Astrocyte of the spinal cord (primary cell): ENCODE data around the gene AP1M1.

Source experiments
- DNase-seq: peaks from one replicate; pipeline ENCODE4 v3.0.0; 2011; ENCODE audit warnings: low read depth, low spot score
- H3K4me3 ChIP-seq: 2 replicates; pipeline ENCODE4 v1.5.1; 2011; ENCODE audit warnings: low read depth, mild to moderate bottlenecking, low read length, moderate library complexity
- in situ Hi-C: cut with HindIII; loops from 2 replicates; pipeline ENCODE4 v1.10.0; 2017; ENCODE audit warnings: low sequenced_read_pairs
- TF ChIP-seq, protein P1 (sequence below): IDR thresholded peaks from 2 replicates; pipeline ENCODE4 v1.5.1; 2012; ENCODE audit warnings: low read depth, mild to moderate bottlenecking, low read length, inconsistent platforms

AP1M1 gene

DNA sequence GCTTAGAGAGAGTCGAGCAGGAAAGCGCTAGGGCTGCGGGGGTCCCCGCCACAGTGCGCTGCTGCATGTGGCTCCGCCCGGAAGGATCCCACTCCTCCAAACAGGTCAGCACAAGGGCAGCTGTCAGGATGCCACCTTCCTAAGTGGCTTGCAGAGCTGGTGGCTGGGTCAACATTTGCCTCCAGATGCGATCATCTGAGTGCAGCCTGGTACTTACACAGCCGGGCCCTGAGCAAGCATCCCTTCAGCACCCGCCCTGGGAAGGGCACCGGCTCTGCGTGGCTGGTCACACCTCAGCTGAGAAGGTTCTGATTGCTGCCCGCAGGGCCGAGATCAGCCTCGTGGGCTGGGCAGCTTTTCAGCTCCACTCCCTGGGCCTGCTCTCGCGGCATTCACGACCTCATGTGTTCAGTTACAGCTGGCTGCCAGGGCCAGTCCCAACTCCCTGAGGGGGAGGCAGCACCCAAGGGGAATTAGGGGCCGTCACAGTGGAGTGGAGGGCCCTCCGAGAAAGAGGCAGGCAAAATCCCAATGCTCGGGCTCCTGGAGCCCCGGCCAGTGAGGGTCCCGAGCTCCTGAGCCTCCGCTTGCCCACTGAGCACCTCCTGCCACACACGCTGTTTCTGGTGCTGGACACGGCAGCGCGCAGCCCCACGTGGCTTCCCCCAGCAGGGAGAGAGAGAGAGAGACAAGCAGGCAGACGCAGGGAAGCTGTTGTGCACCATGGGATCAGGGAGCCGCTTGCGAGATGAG, 26.8 kb downstream of the AP1M1 start:
- TF ChIP-seq, protein P1, sequence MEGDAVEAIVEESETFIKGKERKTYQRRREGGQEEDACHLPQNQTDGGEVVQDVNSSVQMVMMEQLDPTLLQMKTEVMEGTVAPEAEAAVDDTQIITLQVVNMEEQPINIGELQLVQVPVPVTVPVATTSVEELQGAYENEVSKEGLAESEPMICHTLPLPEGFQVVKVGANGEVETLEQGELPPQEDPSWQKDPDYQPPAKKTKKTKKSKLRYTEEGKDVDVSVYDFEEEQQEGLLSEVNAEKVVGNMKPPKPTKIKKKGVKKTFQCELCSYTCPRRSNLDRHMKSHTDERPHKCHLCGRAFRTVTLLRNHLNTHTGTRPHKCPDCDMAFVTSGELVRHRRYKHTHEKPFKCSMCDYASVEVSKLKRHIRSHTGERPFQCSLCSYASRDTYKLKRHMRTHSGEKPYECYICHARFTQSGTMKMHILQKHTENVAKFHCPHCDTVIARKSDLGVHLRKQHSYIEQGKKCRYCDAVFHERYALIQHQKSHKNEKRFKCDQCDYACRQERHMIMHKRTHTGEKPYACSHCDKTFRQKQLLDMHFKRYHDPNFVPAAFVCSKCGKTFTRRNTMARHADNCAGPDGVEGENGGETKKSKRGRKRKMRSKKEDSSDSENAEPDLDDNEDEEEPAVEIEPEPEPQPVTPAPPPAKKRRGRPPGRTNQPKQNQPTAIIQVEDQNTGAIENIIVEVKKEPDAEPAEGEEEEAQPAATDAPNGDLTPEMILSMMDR = no peak
- no peak overlapping the region for H3K4me3 ChIP-seq
- in situ Hi-C loops = no loop called here
- no peak for DNase-seq

DNA sequence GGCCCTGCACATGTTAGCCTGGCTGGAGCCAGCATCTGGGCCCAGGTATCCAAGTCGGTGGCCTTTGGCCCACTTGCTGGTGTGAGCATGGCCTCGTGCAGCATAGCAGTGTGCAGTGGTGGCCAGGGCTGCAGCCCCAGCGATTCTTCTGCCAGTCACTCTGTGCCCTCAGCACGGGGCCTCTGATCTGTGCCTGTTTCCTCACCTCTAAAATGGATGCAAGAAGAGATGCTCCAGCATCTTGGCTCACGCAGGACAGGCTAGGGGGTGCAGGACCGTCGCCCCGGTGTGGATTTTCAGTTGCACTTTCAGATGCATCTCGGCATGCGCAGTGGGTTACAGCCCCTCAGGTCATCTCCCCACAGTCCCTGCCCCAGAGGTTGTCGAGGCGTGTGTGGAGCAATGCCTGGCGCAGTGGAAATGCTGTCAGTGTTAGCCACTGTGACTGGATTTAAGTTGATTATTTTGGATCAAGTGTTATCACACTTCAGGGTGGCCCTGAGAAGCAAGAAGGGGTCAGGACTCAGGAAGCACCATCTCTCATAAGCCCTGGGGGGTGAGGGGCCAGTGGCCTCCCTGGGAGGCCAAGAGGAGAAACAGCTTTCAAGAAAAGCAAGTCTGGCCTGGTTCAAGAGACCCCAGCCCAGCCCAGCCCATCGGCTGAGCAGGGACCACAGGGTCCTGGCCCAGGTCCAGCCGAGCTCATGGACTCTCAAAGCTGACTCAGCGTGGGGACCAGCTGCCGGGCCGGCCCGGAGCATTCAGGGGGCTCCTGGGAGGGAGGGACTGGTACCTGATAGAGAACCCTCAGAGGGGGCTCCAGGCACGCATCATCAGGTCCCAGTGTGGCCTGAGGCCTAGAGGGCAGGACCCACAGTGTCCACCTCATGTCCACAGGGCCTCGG, 27.8 kb downstream of the AP1M1 start:
- in situ Hi-C loops = no loop called here
- no peak for DNase-seq

DNA sequence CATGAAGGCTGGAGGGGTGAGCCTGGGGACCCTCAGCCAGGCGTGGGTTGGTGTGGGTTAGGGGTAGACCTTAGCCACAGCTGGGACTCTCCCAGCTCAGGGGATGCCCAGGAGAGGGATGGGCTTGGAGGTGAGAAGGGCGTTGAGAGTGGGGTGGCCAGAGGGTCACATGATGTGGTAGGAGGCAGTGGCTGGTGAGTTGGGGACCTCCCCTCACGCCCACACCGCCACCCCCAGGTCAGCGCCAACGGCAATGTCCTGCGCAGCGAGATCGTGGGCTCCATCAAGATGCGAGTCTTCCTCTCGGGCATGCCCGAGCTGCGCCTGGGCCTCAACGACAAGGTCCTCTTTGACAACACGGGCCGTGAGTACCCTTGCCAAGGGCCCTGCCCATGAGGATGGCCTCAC, 28.5 kb downstream of the AP1M1 start:
- no peak for DNase-seq
- no peak overlapping the region for H3K4me3 ChIP-seq
- in situ Hi-C loops = no loop called here
- TF ChIP-seq, protein P1 = no peak

More for the DNA sequence above, 27.8 kb downstream of the AP1M1 start:
- H3K4me3 ChIP-seq = no peak overlapping the region
- TF ChIP-seq, protein P1 = no peak

DNA sequence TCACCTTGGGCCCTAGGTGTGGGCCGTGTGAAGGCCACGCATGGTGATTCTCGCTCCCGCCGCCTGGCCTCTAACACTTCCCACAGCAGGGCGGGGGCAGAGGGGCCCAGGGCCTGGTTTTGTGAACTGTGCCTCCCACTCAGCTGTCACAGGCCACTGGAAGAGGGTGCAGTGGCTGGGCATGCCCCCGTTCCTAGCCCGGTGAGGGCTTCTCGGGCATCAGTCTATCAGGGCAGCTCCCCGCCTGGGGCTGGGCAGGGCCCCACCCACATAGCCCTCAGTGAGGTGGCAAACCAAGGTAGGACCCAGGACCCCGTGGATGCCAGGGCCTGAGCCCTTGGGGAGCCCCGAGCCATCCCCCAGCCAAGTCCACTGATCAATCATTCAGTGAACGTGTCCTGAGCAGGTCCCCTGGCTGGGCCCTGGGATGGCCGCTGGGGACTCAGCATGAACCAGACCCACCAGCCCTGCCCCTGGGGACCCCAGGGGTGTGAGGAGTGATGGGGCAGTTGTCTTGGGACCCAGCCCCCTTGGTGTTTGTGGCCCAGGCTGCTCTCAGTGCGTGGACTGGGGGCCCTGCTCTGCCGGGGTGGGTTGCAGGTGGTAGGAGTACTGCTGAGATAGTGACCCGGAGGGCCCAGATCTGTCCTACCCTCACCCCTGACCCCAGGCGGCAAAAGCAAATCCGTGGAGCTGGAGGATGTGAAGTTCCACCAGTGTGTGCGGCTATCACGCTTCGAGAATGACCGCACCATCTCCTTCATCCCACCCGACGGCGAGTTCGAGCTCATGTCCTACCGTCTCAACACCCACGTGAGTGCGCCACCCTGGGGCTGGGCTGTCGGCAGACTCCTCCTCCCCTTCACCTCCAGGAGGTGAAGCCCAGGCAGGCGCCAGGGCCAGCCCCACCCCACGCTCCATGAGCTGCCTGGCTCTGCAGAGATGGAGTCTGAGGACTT, 29.4 kb downstream of the AP1M1 start:
- in situ Hi-C loops = no loop called here
- no peak overlapping the region for H3K4me3 ChIP-seq
- no peak for DNase-seq
- TF ChIP-seq, protein P1 = no peak

DNA sequence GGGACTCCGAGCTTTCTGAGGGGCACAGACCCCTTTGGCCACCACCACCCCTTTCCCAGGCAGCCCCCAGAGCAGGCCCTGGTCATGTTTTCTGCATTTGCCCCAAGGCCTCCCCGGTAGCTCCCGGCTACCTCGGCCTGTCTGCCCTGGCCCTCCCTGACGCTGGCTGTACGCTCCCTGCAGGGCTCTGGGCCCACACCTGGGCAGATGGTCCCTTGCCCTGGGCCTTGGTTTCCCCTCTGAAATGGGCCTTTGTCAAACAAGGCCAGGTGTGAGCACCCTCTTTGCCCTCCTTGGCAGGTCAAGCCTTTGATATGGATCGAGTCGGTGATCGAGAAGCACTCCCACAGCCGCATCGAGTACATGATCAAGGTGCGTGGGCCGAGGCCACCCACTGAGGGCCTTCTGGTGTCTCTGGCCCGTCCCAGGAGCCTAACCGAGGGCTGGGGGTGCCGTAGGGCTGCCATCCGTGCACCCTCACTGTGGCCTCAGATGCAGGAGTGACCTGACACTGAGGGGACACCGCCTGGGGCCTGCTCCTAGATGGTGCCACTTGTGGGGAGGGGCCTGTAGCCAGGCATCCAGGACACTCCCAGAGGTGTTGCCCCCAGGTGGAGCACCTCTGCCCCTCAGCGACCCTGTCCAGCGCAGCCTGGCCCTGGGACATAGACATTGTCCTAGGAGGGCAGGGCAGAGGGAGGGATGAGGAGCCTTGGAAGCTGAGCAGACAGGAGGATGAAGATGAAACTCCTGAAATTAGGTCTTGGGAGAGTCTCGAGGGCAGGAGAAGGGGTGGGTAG, 30.3 kb downstream of the AP1M1 start:
- TF ChIP-seq, protein P1 = no peak
- in situ Hi-C loops = no loop called here
- no peak for DNase-seq
- H3K4me3 ChIP-seq = no peak overlapping the region
